ENCODE results near the gene LHX3. TPM values are rescaled to one million over a fixed set of nuclear protein-coding genes. Genes with fewer than 3 reads are reported as not detected.

LHX3 gene
- total RNA-seq, 1 experiment from 2014 or later = not detected

GRCh38 chr9:136234597-136234996, 29.7 kb upstream of the LHX3 start:
- Mint-ChIP-seq H3K4me1 (peaks cover 13 to 15% of the 10 kb centered on the region in 2 experiments), H3K4me3 (no peak overlapping the region), H3K27me3 (ENCODE audit: low read depth) (no peaks in the 10 kb centered on the region), H3K27ac (peak overlapping the region in 2 of 3 experiments; percentile 75 to 89; a peak in 4 of 7 replicates), H3K36me3 (ENCODE audit: insufficient read depth in 1 of 3, low read depth in 3 of 3) (peaks cover 11 to 28% (median 21%) of the 10 kb centered on the region in 3 experiments), H3K9me3 (no peaks in the 10 kb centered on the region)
- peaks cover 9% of the 10 kb centered on the region; the same call in 1 of the 2 replicates for H3K79me2 ChIP-seq (ENCODE audit: insufficient read depth, low read length)
- no peak overlapping the region for H4K5ac ChIP-seq (ENCODE audit: insufficient read length, low read depth, low read length)
- H2AK5ac ChIP-seq (ENCODE audit: insufficient read length, low read length) = no peak overlapping the region
- H4K20me1 ChIP-seq (ENCODE audit: control insufficient read depth, insufficient read depth, insufficient read length) = peaks cover under 1% of the 10 kb centered on the region
- H3K4me1 ChIP-seq (ENCODE audit: insufficient read depth, low read length) = no peaks in the 10 kb centered on the region
- H3K18ac ChIP-seq (ENCODE audit: insufficient read length, low read depth, low read length) = no peak overlapping the region
- H3K27me3 ChIP-seq (ENCODE audit: insufficient read depth, low read length) = no peaks in the 10 kb centered on the region
- H3K23ac ChIP-seq (ENCODE audit: insufficient read length, low read depth, low read length) = no peak overlapping the region
- H3K79me1 ChIP-seq (ENCODE audit: insufficient read depth, low read depth, low read length, poor library complexity, severe bottlenecking) = peaks cover 6% of the 10 kb centered on the region
- no peak overlapping the region for H3K4ac ChIP-seq (ENCODE audit: low read depth, low read length)
- H3T11ph ChIP-seq (ENCODE audit: low read length) = no peak overlapping the region
- H3K4me2 ChIP-seq (ENCODE audit: insufficient read depth, insufficient read length, low read length) = no peak overlapping the region
- H3K23me2 ChIP-seq (ENCODE audit: insufficient read length, low read depth, low read length, poor library complexity, severe bottlenecking) = no peaks in the 10 kb centered on the region
- no peaks in the 10 kb centered on the region for H3K9me3 ChIP-seq (ENCODE audit: control insufficient read depth, low read depth, low read length)
- H4K8ac ChIP-seq (replicated peaks; ENCODE audit: insufficient read length, low read depth, low read length) = no peak overlapping the region
- no peak overlapping the region for H2BK120ac ChIP-seq (ENCODE audit: low read depth, low read length, poor library complexity, severe bottlenecking)
- H3K14ac ChIP-seq (ENCODE audit: insufficient read depth, low read length) = no peak overlapping the region
- no peak overlapping the region for H4K91ac ChIP-seq (ENCODE audit: insufficient read length, low read depth, low read length)
- H2AFZ ChIP-seq (ENCODE audit: low read length) = no peak overlapping the region
- TF ChIP-seq CTCF (conservative IDR thresholded peaks at IDR 0.05) = no peak
- H2BK15ac ChIP-seq (ENCODE audit: low read depth, low read length) = no peak overlapping the region
- no peak overlapping the region for H2BK20ac ChIP-seq (ENCODE audit: low read depth, low read length, poor library complexity, severe bottlenecking)
- no peak overlapping the region for H3K56ac ChIP-seq (ENCODE audit: insufficient read length, low read depth, low read length)
- no CpG with 5 or more reads among the region's 21 CpGs for WGBS (ENCODE audit: extremely low coverage, insufficient read length, low lambda C conversion rate)
- no peak overlapping the region for H3K9ac ChIP-seq (ENCODE audit: extremely low read depth, insufficient read length, low read length)
- no peak overlapping the region for H3K27ac ChIP-seq (ENCODE audit: insufficient read length, low read depth, low read length)
- no peak overlapping the region for H2BK12ac ChIP-seq (ENCODE audit: insufficient read length, low read depth, low read length)
- no peak for DNase-seq
- no peak overlapping the region for H2BK5ac ChIP-seq (ENCODE audit: insufficient read length, low read length)

All from H9 (cell line).